Stimulated activated naive B cell treated with anti-CD40 and anti-IgM and Interleukin-4, amounts not matched to agents 10 μg/mL and 1 μg/mL and 100 μg/mL, for 72 hours (primary cell): ENCODE data around the gene RPL3.

Experiments
- ATAC-seq, 2 donors: fragments of 150-1000 bp; cut with Tn5 transposase; replicated peaks; 2 replicates each; pipeline ENCODE4 v1.10.0; 2021; ENCODE audit warnings: moderate library complexity in 1 of 2
- DNase-seq: peaks from one replicate; pipeline ENCODE4 v3.0.0; 2021
- H3K27ac Mint-ChIP-seq: one replicate; pipeline ENCODE4 v1.8.0; 2022; ENCODE audit warnings: mild to moderate bottlenecking, mixed read lengths
- H3K27me3 Mint-ChIP-seq, 2 donors: one replicate each; pipeline ENCODE4 v1.8.0; 2022; ENCODE audit warnings: mixed read lengths in 2 of 2
- H3K36me3 Mint-ChIP-seq, 2 donors: one replicate each; pipeline ENCODE4 v1.8.0; 2022; ENCODE audit warnings: mixed read lengths in 2 of 2, mild to moderate bottlenecking in 1 of 2
- H3K4me1 Mint-ChIP-seq, 2 donors: one replicate each; pipeline ENCODE4 v1.8.0; 2022; ENCODE audit warnings: mixed read lengths in 2 of 2, mild to moderate bottlenecking in 1 of 2
- H3K4me3 Mint-ChIP-seq, 2 donors: one replicate each; pipeline ENCODE4 v1.8.0; 2022; ENCODE audit warnings: mild to moderate bottlenecking in 2 of 2, mixed read lengths in 2 of 2, moderate library complexity in 1 of 2
- H3K9me3 Mint-ChIP-seq, 2 donors: one replicate each; pipeline ENCODE4 v1.8.0; 2022; ENCODE audit warnings: mixed read lengths in 2 of 2, mild to moderate bottlenecking in 1 of 2

The RPL3 gene

GRCh38 chr22:39317084-39317774 is 2.2 kb downstream of the RPL3 start:
- no peak for ATAC-seq

GRCh38 chr22:39316440-39317083 is 2.9 kb downstream of the RPL3 start:
- H3K4me3 Mint-ChIP-seq = peak overlapping the region; percentile 98 to 100
- no peaks in the 10 kb centered on the region for H3K9me3 Mint-ChIP-seq
- H3K27ac Mint-ChIP-seq = peak overlapping the region; percentile 90
- H3K27me3 Mint-ChIP-seq = no peaks in the 10 kb centered on the region
- DNase-seq = peak; percentile 67
- peak; percentile 40 to 47 for ATAC-seq
- H3K4me1 Mint-ChIP-seq = peaks cover 52 to 76% of the 10 kb centered on the region in 2 donors
- H3K36me3 Mint-ChIP-seq = peaks cover 64 to 84% of the 10 kb centered on the region in 2 donors

More at GRCh38 chr22:39317084-39317774, 2.2 kb downstream of the RPL3 start:
- Mint-ChIP-seq H3K9me3 (no peaks in the 10 kb centered on the region), H3K4me3 (peak overlapping the region; percentile 98 to 100), H3K36me3 (peaks cover 58 to 77% of the 10 kb centered on the region in 2 donors), H3K27me3 (no peaks in the 10 kb centered on the region), H3K27ac (peak overlapping the region; percentile 100), H3K4me1 (peaks cover 48 to 69% of the 10 kb centered on the region in 2 donors)
- no peak for DNase-seq

GRCh38 chr22:39315389-39315788 is 4.0 kb downstream of the RPL3 start:
- H3K4me1 Mint-ChIP-seq = peaks cover 56 to 81% of the 10 kb centered on the region in 2 donors
- no peaks in the 10 kb centered on the region for H3K27me3 Mint-ChIP-seq
- no peak for DNase-seq
- no peak for ATAC-seq
- H3K27ac Mint-ChIP-seq = peak overlapping the region; percentile 90
- H3K4me3 Mint-ChIP-seq = peak overlapping the region; percentile 33 to 100
- H3K36me3 Mint-ChIP-seq = peaks cover 67 to 93% of the 10 kb centered on the region in 2 donors
- no peaks in the 10 kb centered on the region for H3K9me3 Mint-ChIP-seq

GRCh38 chr22:39314251-39314971 is 5.0 kb downstream of the RPL3 start:
- Mint-ChIP-seq H3K4me1 (peaks cover 60 to 84% of the 10 kb centered on the region in 2 donors), H3K27ac (peak overlapping the region; percentile 84), H3K4me3 (peak overlapping the region in 1 of 2 donors; percentile 41), H3K36me3 (peaks cover 65 to 97% of the 10 kb centered on the region in 2 donors), H3K9me3 (no peaks in the 10 kb centered on the region), H3K27me3 (no peaks in the 10 kb centered on the region)
- no peak for DNase-seq
- no peak for ATAC-seq

GRCh38 chr22:39313258-39314001 is 6.0 kb downstream of the RPL3 start:
- DNase-seq = no peak
- ATAC-seq = no peak
- peak overlapping the region in 1 of 2 donors; percentile 40 for H3K4me3 Mint-ChIP-seq
- H3K27me3 Mint-ChIP-seq = no peaks in the 10 kb centered on the region
- no peaks in the 10 kb centered on the region for H3K9me3 Mint-ChIP-seq
- peaks cover 56 to 79% of the 10 kb centered on the region in 2 donors for H3K4me1 Mint-ChIP-seq
- peaks cover 56 to 97% of the 10 kb centered on the region in 2 donors for H3K36me3 Mint-ChIP-seq
- peak overlapping the region; percentile 79 for H3K27ac Mint-ChIP-seq

- DNase-seq (no peak), ATAC-seq (no peak)
- Mint-ChIP-seq H3K4me1 (peaks cover 47 to 69% of the 10 kb centered on the region in 2 donors), H3K36me3 (peaks cover 45 to 90% of the 10 kb centered on the region in 2 donors), H3K27me3 (no peaks in the 10 kb centered on the region), H3K4me3 (peak overlapping the region in 1 of 2 donors; percentile 13), H3K9me3 (no peaks in the 10 kb centered on the region), H3K27ac (peak overlapping the region; percentile 92)
Observed at GRCh38 chr22:39312410-39312809, 7.0 kb downstream of the RPL3 start.

GRCh38 chr22:39311592-39312400 is 7.6 kb downstream of the RPL3 start:
- Mint-ChIP-seq H3K4me3 (peak overlapping the region; percentile 26 to 71), H3K36me3 (peaks cover 40 to 89% of the 10 kb centered on the region in 2 donors)

GRCh38 chr22:39309881-39310714 is 9.3 kb downstream of the RPL3 start:
- peak in 1 of 2 donors; percentile 4 for ATAC-seq
- DNase-seq = no peak
- H3K4me1 Mint-ChIP-seq = peaks cover 35 to 46% of the 10 kb centered on the region in 2 donors
- H3K27ac Mint-ChIP-seq = peak overlapping the region; percentile 80
- peaks cover 0 to 3% of the 10 kb centered on the region in 2 donors for H3K9me3 Mint-ChIP-seq
- peak overlapping the region in 1 of 2 donors; percentile 21 for H3K4me3 Mint-ChIP-seq
- H3K36me3 Mint-ChIP-seq = peaks cover 31 to 82% of the 10 kb centered on the region in 2 donors
- H3K27me3 Mint-ChIP-seq = no peaks in the 10 kb centered on the region

More at GRCh38 chr22:39311592-39312400, 7.6 kb downstream of the RPL3 start:
- ATAC-seq (peak in 1 of 2 donors; percentile 3), DNase-seq (no peak)
- no peaks in the 10 kb centered on the region for H3K9me3 Mint-ChIP-seq
- H3K4me1 Mint-ChIP-seq = peaks cover 41 to 63% of the 10 kb centered on the region in 2 donors
- peak overlapping the region; percentile 92 for H3K27ac Mint-ChIP-seq
- H3K27me3 Mint-ChIP-seq = no peaks in the 10 kb centered on the region

GRCh38 chr22:39309364-39309861 is 10.0 kb downstream of the RPL3 start:
- peaks cover 0 to 3% of the 10 kb centered on the region in 2 donors for H3K9me3 Mint-ChIP-seq
- H3K27me3 Mint-ChIP-seq = no peaks in the 10 kb centered on the region
- peaks cover 28 to 75% of the 10 kb centered on the region in 2 donors for H3K36me3 Mint-ChIP-seq
- peaks cover 31 to 40% of the 10 kb centered on the region in 2 donors for H3K4me1 Mint-ChIP-seq
- H3K27ac Mint-ChIP-seq = no peak overlapping the region
- ATAC-seq = no peak
- DNase-seq = no peak
- H3K4me3 Mint-ChIP-seq = no peak overlapping the region

GRCh38 chr22:39308614-39309363 is 10.6 kb downstream of the RPL3 start:
- Mint-ChIP-seq H3K4me1 (peaks cover 29 to 37% of the 10 kb centered on the region in 2 donors), H3K27me3 (no peaks in the 10 kb centered on the region), H3K9me3 (peaks cover 0 to 3% of the 10 kb centered on the region in 2 donors), H3K4me3 (no peak overlapping the region), H3K27ac (no peak overlapping the region), H3K36me3 (peaks cover 28 to 69% of the 10 kb centered on the region in 2 donors)
- ATAC-seq (no peak), DNase-seq (no peak)

- peak in 1 of 2 donors; percentile 64 for ATAC-seq
- H3K36me3 Mint-ChIP-seq = peaks cover 8 to 48% of the 10 kb centered on the region in 2 donors
- H3K4me1 Mint-ChIP-seq = peaks cover 17 to 21% of the 10 kb centered on the region in 2 donors
- H3K27ac Mint-ChIP-seq = peak overlapping the region; percentile 11
- no peak for DNase-seq
- H3K9me3 Mint-ChIP-seq = peaks cover 0 to 3% of the 10 kb centered on the region in 2 donors
- H3K4me3 Mint-ChIP-seq = no peak overlapping the region
- no peaks in the 10 kb centered on the region for H3K27me3 Mint-ChIP-seq
Observed at GRCh38 chr22:39306456-39307361, 12.7 kb downstream of the RPL3 start.
